ENCODE data around the gene C1orf167.
A peak's percentile ranks its signal among the peaks of the same experiment; 100 is the strongest.

Gene C1orf167

DNA sequence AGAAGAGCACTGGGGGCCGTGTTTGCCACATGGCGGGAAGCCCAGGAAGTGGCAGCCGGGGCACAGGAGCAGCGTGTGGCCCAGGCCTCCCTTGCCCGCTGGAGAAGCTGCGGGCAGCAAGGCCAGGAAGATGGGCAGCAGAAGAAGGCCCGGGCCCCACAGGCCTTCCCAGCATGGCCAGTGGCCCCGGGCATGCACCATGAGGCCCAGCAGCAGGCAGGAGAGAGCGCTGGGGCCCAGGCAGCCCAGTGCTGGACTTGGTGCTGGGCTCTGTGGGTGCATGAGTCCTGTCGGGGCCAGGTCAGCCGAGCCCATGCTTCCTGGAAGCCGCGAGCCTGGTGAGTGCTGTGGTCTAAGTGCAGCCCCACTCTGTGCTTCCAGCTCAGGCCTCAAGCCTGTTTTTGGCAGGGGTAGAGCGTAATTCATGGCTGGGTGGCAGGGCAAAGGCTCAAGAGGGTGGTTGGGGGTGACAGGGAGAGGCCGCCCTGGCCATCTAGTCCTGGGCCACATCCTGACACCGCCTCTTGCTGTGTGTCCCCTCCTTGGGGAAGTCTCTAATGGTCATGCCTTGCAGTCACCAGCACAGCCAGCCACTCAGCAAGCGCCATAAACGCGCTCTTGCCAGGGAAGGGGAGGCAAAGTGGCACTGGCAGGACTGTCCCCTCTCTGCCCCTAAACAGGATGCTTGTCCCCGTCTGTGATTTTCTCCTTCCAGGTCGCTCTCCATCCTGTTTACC lies 22.4 kb downstream of the C1orf167 start:
- DNase-seq (ENCODE audit: extremely low read depth in 1 of 2, low read depth in 1 of 2) = no peak

- DNase-seq (ENCODE audit: extremely low read depth in 1 of 2, low read depth in 1 of 2) = peak in 1 of 2 donors; percentile 28
Measured at GRCh38 chr1:11784993-11785769, 23.2 kb downstream of the C1orf167 start.

DNA sequence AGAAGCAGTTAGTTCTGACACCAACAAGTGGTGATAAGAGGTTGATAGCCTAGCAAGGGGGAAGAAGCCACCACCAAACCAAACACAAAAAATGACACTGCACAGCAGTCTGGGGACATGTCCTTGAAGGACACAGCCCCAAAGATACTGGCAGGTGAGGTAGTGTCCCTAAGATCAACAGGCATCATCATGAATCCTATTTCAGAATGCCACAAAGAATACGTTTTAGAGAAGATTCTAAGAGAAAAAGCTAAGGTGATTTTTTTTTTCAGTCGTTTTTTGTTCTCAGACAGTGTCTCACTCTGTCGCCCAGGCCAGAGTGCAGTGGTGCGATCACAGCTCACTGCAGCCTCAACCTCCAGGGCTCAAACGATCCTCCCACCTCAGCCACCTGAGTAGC lies 24.2 kb downstream of the C1orf167 start:
- DNase-seq (ENCODE audit: extremely low read depth in 1 of 2, low read depth in 1 of 2) = no peak

GRCh38 chr1:11787251-11787803 lies 25.3 kb downstream of the C1orf167 start:
- no peak for DNase-seq (ENCODE audit: extremely low read depth in 1 of 2, low read depth in 1 of 2)

DNA sequence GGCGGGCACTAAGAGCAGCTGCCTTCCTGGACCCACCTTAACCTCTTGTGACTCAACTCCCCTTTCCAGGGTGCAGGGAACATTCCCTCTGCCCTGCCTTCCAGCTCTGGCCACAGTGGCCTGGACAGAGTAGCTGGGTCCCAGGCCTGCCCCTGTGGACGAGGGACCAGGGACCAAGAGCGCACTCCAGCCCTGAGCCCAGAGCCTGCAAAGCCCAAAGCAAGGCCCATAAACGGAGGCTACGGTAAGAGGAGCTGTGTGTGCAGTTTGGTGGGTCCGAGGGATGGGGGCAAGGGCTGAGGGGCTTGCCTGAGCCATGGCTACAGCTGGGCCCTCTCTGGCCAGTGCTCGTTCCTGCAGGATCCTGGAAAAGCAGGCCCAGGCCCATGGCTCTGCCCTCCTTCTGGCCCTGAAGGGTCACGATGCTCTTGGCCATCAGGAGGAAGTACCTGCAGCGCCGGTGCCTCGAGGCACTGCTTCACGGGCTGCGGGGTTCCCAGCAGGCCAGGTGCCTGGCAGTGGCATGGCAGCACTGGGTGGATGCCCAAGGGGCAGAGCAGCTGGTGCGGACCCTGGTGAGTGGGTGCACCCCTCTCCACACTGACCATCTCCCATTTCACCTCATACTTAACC lies 25.9 kb downstream of the C1orf167 start:
- DNase-seq (ENCODE audit: extremely low read depth in 1 of 2, low read depth in 1 of 2) = no peak

- no peak for DNase-seq (ENCODE audit: extremely low read depth in 1 of 2, low read depth in 1 of 2)
Measured at GRCh38 chr1:11788549-11789053, 26.6 kb downstream of the C1orf167 start.

- no peak for DNase-seq (ENCODE audit: extremely low read depth in 1 of 2, low read depth in 1 of 2)
Measured at GRCh38 chr1:11789126-11790067, 27.4 kb downstream of the C1orf167 start.

- no peak for DNase-seq (ENCODE audit: extremely low read depth in 1 of 2, low read depth in 1 of 2)
Measured at GRCh38 chr1:11790101-11790879, 28.3 kb downstream of the C1orf167 start.

DNA sequence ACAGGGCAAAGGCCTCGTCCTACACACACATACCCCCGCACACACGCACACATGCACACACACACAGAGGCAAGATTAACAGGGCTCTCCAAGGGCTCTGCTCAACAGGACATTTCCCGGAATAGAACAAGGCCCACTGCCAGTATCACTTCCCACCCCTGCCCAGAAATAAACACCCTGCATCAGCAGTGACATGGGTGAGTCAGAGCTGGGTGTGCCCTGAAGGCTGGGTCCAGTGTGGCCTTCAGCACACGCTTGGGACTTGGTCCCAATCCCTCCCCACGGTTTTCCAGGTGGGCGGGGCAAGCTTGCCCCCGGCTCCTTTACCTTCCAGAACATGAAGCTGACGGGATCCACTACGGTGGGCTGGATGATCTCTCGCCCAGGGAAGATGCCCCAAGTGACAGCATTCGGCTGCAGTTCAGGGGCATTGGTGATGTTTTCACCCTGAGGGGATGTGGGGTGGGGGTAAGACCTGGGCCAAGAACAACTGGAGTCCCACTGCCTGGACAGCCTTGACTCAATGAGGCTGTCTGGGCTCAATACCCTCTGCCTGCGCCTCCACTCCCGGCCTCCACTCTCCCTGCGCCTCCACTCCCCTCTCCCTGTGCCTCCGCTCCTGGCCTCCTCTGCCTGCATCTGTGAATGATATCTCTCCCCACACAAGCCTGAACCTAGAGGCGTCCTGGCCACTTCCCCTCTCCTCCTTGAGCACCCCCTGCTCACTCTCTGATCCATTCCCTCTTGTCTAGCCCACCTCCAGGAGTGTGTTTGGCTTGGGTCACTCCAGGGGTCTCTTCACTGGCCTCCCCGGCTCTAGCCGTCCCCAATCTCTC lies 29.1 kb downstream of the C1orf167 start:
- DNase-seq (ENCODE audit: extremely low read depth in 1 of 2, low read depth in 1 of 2) = no peak

- DNase-seq (ENCODE audit: extremely low read depth in 1 of 2, low read depth in 1 of 2) = no peak
Measured at GRCh38 chr1:11792106-11792505, 30.1 kb downstream of the C1orf167 start.

DNA sequence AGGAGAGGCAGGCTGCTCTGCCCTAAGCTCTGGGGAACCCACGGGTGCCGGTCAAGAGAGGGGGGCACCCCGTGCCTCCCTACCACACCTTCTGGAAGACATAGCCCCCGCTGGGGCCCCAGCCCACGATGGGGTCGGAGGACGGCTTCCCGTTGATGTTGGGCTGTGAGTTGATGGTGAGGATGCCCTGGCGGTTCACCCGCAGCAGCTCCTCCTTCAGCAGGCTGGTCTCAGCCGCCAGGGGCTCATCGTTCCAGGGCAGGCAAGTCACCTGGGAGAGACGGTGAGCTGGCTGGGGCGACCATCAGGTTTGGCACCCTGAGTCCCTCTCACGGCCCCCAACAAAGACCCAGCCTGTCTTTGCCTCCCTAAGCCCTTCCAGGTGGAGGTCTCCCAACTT lies 31.8 kb downstream of the C1orf167 start:
- no peak for DNase-seq (ENCODE audit: extremely low read depth in 1 of 2, low read depth in 1 of 2)

DNA sequence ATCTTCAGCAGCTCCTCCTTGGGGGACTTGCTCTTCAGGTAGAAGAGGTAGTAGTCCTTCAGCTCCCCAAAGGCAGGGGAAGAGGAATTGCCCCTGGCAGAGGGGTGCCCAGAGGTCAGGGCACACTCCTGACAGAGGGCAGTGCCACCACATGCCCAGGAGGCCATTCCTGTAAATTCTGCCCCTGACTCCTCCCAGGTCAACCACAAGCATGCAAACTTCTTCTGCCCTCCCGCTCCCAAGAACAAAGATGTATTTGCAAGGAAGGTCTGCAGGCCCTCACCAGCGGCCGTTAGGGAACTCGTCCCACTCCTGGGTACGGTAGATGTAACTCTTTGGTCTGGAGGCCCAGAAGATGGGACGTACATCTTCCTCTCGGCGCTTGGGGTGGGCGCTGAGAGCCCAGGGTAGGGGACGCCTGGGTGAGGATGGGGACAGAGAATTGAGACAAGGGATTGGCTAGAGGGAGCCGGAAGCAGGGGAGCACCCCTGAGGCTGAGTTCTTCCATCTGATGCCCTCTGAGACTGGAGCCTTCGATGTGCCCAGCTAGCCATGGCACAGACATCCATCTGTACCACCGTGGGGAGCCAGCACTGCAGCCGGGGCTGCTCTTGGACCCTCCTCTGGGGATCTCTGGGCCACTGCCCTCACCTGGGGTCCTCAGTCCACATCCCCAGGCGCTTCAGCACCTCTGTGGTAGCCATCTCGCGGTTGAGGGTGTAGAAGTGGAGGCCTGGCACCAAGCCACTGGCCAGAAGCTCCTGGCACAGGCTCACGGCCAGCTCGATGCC lies 32.6 kb downstream of the C1orf167 start:
- DNase-seq (ENCODE audit: extremely low read depth in 1 of 2, low read depth in 1 of 2) = no peak

DNA sequence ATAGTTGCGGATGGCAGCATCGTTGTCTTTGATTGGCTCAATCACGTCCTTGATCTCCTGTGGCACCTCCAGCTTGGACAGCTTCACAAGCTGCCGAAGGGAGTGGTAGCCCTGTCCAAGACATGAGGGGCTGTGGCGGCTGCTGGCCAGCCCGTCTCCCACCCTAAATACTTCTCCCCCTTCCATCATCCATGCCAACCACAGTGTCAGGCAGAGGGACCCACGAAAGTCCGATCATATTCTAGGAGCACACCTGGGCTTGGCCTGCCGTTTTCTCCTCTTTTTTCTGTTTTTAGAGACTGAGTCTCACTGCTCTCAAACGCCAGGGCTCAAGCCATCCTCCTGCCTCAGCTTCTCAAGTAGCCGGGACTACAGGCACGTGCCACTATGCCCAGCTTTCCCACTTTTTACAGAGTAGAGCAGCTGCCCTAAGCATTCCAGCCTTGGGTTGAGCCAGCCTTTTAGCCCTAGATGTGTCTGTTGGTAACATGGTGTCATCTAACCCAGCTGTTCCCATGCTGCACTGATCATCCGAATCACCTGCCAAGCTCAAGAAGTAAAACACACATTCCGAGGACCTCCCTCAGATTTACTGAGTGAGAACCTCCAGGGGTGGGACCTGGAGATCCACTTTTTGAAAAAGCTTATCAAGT lies 33.4 kb downstream of the C1orf167 start:
- DNase-seq (ENCODE audit: extremely low read depth in 1 of 2, low read depth in 1 of 2) = no peak

GRCh38 chr1:11796036-11796828 lies 34.2 kb downstream of the C1orf167 start:
- DNase-seq (ENCODE audit: extremely low read depth in 1 of 2, low read depth in 1 of 2) = no peak

- DNase-seq (ENCODE audit: extremely low read depth in 1 of 2, low read depth in 1 of 2) = no peak
Measured at GRCh38 chr1:11797525-11798216, 35.7 kb downstream of the C1orf167 start.

DNA sequence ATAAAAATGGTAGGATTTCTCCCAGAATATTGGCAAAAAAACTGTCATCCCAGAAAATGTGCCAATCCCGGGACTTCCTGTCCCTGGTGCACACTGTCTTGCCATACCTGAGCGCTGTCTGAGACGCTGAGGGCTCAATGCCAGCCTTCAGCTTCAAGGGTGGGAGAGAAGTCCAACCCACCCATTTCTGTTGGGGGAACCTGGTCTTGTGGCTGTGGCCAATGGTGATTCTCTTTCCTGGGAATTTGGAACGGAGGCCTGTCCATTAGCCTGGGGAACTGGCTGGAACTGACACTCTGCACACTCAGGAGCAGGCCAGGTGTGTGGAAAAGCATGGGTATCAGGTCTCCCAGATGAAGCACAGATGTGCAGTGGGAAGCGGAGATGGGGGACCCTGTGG lies 37.1 kb downstream of the C1orf167 start:
- DNase-seq (ENCODE audit: extremely low read depth in 1 of 2, low read depth in 1 of 2) = no peak

All from activated CD8-positive, alpha-beta memory T cell treated with anti-CD3 and anti-CD28 coated beads for 1 hour (primary cell).